Cardiac septum (tissue), 1 donor: ENCODE results near the gene FAM135A. TPM values are rescaled to one million over a fixed set of nuclear protein-coding genes. Genes with fewer than 3 reads are reported as not detected.

ENCODE experiments used
- DNase-seq: peaks from one replicate; pipeline ENCODE4 v3.0.0-alpha.2; 2020; ENCODE audit warnings: low spot score
- intact Hi-C: fragments of 100-400 bp; cut with DNase I; formaldehyde crosslinking; loops from one replicate; pipeline ENCODE4 v1.14.0; 2022
- long read RNA-seq: library from polyadenylated mRNA; unstranded; transcript quantifications from one replicate; pipeline ENCODE4 v2.0.0, GENCODE V29; 2021
- total RNA-seq: library from RNA; stranded (reverse); fragmentation: NEBNext Ultra II Directional; extraction: Animal tissue kit (Norgen Biotek cat#: 25700); gene quantifications from one replicate; pipeline ENCODE4 v1.2.1, GENCODE V29; 2021
- donor health status: DM: no; HTN: no; CAD: no.

FAM135A gene
- 14.2 TPM for total RNA-seq
- long read RNA-seq, partial matches to known transcripts, result 4 of 12 reads
- long read RNA-seq, other reads (novel, unspliced or antisense), result 8 of 12 reads

DNA sequence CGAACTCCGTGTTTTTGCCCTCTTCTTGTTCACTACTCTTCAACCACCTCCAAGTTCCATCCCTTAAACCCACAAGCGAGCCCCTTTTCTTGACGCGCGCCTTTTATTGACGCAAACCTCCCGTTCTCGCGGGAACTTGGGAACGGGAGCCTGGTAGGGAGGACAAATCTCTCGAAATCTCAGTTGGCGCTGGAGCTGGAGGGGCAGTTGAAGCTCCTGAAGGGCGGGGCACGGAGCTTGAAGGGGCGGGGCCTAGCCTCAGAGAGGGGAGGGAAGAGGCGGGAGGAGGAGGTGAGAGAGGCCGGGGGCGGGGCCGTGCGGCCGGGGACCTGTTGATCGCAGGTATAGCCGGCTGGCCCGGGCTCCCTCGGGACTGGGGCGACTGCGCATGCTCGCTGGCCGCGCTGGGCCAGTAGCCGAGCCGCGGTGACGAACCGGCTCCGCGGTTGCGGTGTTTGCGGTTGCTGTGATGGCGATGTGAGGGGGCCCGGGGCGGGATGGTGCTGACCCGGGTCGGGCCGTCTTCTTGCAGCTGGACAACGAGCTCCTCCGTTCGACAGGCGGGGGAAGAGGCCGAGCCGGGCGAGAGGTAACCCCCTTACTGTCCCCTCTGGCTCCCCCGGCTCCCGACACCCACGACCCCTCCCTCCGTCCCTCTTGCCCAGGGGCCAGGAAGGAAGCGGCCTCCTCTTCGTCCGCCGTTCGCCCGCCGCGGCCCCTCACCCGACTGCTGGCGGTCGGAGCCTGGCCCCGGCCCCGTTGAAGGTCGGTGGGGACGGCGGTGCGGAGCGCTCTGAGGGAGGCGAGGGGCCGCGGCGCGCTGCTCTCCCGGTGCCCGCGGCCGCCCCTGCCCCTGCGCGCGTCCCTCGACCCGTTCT is at the start of gene FAM135A:
Gene FAM135A, plus strand, starts transcription at position 395 of the 878 bp plus-strand sequence. CDS start 14,835 bp downstream, outside the sequence.
- peak; percentile 97 for DNase-seq
- intact Hi-C loops, result loop anchor here (5.0 kb wide), 1 partner anchor 254 kb away; the partner anchor contains the start of gene SMAP1

DNA sequence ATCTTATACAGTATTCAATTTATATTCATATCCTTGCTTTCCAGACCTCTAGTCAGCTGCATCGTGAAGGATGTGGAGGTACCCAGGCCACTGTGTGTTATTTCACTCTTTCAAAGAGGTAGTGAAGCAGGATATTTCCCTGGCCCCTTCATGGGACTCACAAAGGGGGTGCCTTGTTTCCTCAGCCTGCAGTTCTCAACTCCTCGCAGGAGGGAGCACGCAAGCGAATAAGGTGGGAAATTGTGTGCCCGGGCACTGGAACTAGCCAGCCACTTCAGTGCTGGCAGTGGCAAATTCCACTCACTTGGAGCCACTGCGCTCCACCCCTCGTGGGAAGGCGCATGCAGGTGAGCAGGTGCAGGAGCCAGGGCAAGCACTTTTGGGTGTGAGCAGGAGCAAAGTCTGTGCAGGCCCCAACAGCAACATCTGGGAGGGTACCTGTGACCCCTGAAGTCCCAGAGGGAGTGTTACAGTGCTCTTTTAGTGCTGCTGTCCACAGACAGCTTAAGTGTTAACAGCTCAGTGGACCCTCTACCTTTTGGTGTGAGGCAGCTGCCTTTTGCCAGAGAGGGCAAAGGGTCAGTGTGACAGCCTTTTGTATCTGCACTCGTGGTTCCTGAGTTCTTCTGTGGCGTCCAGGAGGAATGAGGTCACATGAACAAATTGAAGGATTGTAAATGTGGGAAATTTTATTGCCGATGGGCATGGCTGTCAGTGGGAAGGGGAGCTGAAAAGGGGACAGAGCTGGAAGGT is 49.4 kb upstream of the FAM135A start:
- no peak for DNase-seq
- intact Hi-C loops, result no loop called here

DNA sequence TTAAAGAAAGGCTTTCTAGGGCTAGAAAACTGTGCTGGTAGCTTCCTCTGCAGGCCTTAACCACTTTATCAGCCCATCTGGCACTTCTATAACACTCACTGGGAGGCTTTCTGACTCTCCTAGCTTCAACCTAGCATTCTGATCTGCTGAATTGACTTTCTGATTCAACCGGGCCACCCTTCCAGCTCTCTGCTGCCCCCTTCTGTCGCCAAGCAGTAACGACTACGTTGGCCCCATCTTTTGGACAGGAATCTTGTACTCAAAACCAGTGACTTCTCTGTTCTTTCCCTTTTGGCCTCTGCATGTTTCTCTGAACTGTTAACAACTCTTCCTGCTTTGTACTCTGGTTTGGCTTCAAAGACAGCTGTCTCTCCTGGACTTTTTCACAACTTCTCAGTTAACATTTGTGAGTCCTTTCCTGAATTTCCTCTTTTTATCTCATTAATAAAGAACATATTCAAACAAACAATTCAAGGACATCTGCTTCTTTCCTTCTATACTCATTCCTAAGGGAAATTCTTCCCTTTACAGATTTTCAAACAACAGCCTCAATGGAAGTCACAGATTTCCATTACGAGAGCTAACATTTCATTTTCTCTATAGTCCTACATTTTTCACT is 43.9 kb upstream of the FAM135A start:
- intact Hi-C loops, result loop anchor here (2.0 to 5.0 kb wide), 2 partner anchors 61 to 147 kb away; no protein-coding TSS in a partner anchor
- DNase-seq, result no peak

DNA sequence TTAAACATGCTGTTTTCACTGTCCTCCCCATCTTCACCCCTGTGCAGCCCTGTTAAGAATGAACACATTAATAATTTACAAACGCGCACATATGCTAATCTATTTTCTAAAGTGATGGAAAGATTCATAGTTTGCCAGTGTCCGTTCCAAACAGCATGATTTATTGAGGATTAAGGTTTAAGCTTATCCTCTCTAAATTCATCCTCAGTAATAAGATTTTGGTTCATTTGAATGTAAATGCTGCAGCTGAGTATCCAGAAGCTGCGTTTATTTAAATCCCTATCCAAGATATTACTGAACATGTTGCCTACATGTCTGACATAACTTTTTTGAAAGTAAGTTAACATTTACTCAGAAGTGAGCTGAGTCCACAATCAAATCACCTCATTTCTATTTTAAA is 42.8 kb upstream of the FAM135A start:
- no peak for DNase-seq
- intact Hi-C loops, result loop anchor here (10.0 kb wide), 1 partner anchor 644 kb away; no protein-coding TSS in a partner anchor

DNA sequence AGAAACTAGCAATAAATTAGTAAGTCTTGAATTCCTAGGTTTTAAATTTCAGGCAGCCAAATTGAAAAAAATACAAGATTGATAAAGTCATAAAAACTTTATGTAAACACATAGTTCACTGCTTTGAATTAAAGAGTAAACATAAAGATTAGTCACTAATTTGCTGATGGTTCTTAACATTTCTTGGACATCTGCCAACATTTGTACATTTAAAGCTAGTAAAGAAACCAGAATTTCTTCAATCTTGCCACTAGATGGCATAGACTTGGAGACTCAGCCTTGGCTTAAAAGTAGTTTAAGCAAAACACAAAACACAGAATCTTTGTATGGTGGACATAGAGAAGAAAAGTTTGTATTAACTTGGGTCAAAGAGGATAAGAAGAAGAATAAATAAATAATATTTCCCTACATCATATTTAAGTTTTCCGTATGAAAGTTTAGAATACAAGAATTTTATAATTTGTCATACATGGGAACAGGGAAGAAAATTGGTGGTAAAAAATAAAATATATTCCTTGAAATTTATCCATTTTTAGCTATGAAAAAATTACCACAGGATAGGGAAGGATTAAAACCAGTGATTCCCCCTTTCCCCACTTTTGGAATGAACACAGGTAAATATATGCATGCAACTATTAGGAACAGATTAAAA is 41.7 kb upstream of the FAM135A start:
- no peak for DNase-seq
- intact Hi-C loops, result loop anchor here (10.0 kb wide), 1 partner anchor 643 kb away; no protein-coding TSS in a partner anchor

DNA sequence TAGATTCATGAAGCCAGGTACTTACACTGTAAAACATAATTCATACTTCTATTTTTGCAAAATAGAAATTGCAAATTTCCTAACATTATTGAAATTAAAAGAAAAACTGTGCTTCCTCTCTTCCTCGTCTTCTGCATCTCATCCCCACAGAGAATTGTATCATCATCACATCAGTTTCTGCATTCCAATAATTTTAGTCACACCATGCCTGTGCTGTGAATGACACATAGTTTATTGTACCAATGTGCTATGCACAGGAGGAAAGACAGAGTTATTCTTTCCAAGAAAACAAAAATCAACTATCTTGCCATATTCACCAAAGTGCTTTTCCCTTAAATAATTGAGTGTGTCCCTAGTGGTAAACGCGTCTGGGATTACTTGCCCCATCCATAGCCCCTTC is 38.1 kb upstream of the FAM135A start:
- DNase-seq, result no peak
- intact Hi-C loops, result loop anchor here (10.0 kb wide), 1 partner anchor 640 kb away; no protein-coding TSS in a partner anchor

DNA sequence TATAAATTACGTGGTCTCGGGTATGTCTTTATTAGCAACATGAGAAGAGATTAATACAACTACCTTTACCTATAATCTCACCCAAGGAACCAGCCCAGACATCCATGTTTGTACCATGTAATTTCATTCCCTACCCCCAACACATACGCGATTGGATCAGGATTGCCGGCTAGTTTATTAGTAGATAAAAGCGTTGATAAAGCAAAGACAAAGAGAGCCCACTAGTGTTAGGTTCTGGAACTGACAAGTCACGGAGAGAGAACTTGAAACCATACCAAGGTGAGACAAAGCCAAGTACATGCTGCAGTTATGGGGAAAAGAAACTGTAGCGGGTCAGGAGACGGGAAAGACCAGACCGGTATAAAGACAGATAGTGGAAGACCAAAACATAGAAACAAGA is 37.4 kb upstream of the FAM135A start:
- DNase-seq, result no peak
- intact Hi-C loops, result loop anchor here (10.0 kb wide), 1 partner anchor 639 kb away; no protein-coding TSS in a partner anchor

DNA sequence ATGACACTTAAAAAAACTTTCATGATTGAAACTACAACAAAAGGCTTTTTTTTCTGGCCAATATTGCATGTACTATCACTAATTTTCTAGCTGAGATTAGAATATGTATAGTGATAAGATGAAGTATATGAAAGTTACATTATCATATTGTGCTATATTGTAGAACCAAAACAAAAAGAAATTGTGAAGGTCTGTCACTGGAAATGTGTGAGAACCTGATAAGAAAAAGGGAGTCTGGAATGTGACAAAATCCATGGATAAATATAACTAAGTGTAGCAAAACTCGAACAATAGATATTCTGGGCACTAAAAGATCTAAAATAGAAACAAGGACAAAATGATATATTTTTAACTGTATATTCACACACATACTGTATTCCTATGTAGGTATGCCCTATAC is 36.7 kb upstream of the FAM135A start:
- no peak for DNase-seq
- intact Hi-C loops, result loop anchor here (10.0 kb wide), 1 partner anchor 638 kb away; no protein-coding TSS in a partner anchor

DNA sequence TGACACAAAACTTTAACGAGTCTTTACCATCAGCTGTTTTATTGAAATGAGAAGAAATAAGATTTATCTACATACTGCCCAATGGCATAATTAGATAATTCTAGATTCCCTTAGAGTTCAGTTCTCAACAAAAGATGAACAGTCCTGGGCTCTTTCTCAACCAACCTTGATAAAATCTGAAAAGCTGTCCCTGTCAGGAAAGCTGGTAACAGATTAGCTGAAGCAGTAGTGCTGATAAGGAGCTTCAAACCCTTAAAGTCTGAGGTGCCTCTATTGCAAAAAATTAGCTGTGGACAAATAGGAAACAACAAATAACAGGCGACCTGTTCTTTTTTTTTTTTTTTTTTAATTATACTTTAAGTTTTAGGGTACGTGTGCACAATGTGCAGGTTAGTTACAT is 35.9 kb upstream of the FAM135A start:
- DNase-seq, result no peak
- intact Hi-C loops, result loop anchor here (10.0 kb wide), 1 partner anchor 637 kb away; no protein-coding TSS in a partner anchor

DNA sequence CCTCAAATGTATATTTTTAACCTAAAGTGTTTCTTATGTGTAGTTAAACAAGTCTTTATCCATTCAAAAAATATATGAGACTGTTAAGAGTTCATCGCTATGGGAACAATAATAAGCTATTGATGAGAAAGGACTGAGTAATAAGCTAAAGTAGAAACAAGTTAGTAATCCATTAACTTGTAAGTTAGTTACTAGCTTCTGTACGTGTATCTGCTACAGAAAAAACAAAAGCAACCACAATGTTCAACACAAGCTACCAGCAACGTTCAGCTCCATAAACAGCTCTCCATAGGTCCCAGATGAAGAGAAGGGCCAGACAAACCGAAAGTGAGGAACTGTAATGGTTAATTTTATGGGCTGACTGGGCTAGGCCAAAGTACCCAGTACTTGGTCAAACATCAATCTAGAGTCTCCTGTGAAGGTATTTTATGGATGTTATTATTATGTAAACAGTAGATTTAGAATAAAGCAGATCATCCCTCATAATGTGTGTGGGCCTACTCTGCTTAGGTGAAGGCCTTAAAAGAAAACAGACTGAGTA is 33.8 kb upstream of the FAM135A start:
- no peak for DNase-seq
- intact Hi-C loops, result loop anchor here (10.0 kb wide), 1 partner anchor 635 kb away; no protein-coding TSS in a partner anchor

DNA sequence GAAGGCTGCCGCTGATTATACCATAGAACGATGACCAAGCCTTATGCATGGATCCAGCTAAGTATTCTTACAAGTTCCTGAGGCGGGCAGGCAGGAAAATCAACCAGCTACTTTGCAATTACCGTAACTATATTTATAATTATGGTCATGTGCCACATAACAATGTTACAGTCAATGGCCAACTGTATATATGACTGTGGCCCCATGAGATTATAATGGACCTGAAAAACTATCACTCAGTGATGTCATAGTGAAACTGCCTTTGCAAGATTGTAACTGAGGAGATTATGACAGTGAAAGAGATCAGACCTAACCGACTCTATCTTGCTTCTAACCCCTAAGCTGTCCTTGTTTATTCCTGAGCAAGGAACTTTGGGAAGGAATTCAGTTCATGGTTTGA is 33.1 kb upstream of the FAM135A start:
- intact Hi-C loops, result no loop called here
- DNase-seq, result no peak

DNA sequence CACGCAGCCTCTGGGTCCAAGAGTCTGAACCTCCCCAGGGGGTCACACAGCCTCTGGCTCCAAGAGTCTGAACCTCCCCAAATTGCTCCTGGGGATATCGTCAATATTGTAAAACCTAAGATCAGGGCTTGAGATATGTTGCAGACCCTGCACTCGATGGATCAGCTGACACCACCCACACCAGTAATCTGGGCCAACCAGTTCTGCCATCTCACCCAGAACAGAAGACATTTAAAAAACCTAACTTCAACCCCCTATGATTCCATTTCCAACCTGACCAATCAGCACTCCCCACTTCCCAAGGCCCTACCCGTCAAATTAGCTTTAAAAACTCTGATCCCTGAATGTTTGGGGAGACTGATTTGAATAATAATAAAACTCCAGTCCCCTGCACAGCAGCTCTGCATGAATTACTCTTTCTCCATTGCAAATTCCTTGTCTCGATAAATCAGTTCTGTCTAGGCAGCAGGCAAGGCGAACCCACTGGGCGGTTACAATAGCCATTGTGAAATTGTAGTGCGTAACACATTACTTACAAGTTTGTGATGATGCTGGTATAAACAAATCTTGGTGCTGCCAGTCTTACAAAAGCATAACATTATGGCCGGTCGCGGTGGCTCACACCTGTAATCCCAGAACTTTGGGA is 32.4 kb upstream of the FAM135A start:
- DNase-seq, result no peak
- intact Hi-C loops, result no loop called here

DNA sequence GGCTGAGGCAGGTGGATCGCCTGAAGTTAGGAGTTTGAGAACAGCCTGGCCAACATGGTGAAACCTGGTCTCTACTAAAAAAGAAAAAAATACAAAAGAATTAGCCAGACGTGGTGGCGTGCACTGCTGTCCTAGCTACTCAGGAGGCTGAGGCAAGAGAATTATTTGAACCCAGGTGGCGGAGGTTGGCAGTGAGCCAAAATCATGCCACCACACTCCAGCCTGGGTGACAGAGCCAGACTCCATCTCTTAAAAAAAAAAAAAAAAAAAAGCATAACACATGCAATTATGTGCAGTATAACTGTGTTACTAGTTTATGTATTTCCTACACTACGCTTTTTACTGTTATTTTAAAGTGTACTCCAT is 31.9 kb upstream of the FAM135A start:
- no peak for DNase-seq

DNA sequence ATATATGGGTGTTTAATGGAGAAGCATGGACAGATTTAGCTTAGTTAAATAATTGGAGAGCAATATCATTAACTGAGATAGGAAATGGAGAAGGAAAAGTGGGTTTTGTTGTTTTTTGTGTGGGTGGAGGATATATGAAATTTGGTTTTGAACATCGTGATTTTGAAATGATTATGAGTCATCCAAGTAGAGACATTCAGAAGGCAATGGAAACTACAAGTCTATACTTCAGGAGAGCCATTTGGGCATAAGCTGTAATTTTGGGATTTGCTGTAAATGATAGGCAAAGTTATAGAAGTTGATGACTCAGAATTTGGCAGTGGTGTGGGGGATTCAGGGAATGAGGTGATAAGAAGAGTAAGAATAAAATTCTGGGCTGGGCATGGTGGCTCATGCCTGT is 27.4 kb upstream of the FAM135A start:
- intact Hi-C loops, result no loop called here
- no peak for DNase-seq

More for the DNA sequence above, 31.9 kb upstream of the FAM135A start:
- intact Hi-C loops, result no loop called here

DNA sequence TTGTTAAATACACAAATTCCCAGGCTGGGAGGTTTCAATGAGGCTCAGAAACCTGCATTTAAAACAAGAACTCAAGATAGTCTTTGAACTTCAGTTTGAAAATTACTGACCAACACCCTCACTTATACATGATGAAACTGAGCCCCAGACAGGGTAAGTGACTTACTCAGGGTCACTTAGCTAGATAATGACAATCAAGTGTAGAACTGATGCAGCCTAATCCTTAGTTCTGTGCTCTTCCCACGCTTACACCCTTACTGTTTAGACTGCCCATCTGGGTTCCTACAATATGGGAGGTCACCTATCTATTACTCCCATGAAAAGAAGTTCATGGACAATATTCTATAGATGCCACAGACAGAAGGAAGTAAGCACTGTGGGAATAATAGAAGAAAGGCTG is 24.5 kb upstream of the FAM135A start:
- DNase-seq, result no peak

DNA sequence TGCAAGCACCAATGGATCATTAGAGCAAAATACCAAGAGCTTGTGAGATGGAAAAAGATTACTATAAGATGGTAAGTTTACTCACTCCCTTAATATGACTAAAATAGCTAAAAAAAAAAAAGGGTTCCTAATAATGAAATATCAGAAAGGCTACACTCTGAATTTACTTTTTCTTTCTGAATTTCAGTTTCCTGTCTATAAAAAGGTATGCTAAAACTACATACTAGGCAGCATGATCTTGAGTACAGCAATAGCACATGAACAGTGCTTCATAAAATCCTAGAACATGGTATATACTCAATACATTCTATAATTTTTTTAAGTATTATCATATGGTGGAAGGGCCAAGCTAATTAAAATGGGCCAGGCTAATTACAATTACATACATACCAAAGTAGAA is 24.0 kb upstream of the FAM135A start:
- intact Hi-C loops, result no loop called here

More for the DNA sequence above, 24.5 kb upstream of the FAM135A start:
- intact Hi-C loops, result no loop called here

DNA sequence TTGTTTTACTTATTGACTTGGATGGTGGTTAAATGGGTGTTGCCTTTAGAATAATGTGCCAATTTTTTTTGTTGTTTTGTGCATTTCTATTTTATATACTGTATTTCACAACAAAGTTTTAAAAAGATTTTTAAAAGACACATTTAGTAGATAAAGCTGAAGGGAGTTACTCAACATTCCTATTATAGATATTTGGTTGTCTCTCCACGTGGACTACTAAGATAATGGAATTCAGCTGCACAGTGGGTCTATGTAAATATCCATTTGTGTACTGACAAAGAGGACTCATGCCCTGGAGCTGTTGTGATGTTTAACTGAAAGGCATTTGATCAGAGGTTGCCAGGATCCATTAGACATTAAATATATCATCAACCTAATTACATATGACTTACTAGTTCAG is 23.2 kb upstream of the FAM135A start:
- intact Hi-C loops, result no loop called here
- no peak for DNase-seq

More for the DNA sequence above, 24.0 kb upstream of the FAM135A start:
- DNase-seq, result no peak

DNA sequence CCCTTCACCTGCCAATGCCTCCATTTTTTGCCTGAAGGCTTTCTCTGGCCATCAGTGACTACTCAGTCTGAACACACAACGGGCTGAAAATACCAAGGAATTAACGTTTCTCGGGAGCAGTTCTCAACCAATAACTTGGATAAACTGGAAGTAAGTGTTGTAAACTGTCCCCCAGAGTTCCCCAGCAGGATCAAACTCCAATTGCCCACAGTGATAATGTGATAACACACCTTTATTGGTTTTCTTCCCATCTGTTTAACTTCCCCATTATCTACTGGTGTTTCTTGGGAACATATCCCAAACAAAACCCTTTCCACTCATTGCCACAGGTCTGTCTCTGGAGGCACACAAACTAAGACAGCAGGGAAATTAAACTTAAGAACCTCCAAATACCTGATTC is 21.8 kb upstream of the FAM135A start:
- DNase-seq, result no peak
- intact Hi-C loops, result no loop called here
